OCI-LY1 (cell line): ENCODE results near the gene BTBD6.

Experiments used
- H2AFZ ChIP-seq: fragments of 200-600 bp; sonication (generic), shearing (Covaris generic); 2 replicates; pipeline ENCODE4 v1.6.0; 2014; ENCODE audit warnings: antibody characterized with exemption, mild to moderate bottlenecking, low read length
- H3F3A ChIP-seq: fragments of 200-600 bp; sonication (generic), shearing (Covaris generic); 2 replicates; pipeline ENCODE4 v1.6.0; 2014; ENCODE audit warnings: mild to moderate bottlenecking, antibody characterized with exemption, low read length, moderate library complexity; ENCODE audit not compliant: insufficient read depth
- H3K27ac ChIP-seq: fragments of 200-600 bp; sonication (generic); 2 replicates; pipeline ENCODE4 v1.5.1; 2014; ENCODE audit warnings: low read length, mixed run types, mild to moderate bottlenecking, low read depth; ENCODE audit not compliant: poor library complexity, severe bottlenecking
- H3K27me3 ChIP-seq: fragments of 200-600 bp; sonication (generic); 2 replicates; pipeline ENCODE4 v1.6.0; 2014; ENCODE audit warnings: antibody characterized with exemption, mild to moderate bottlenecking, low read length, moderate library complexity; ENCODE audit not compliant: insufficient read depth
- H3K36me3 ChIP-seq: fragments of 200-600 bp; sonication (generic); 2 replicates; pipeline ENCODE4 v1.6.1; 2014; ENCODE audit warnings: mild to moderate bottlenecking, antibody characterized with exemption, low read length, moderate library complexity, mixed read lengths; ENCODE audit not compliant: insufficient read depth
- H3K4me1 ChIP-seq: fragments of 200-600 bp; sonication (generic); 2 replicates; pipeline ENCODE4 v1.5.1; 2014; ENCODE audit warnings: mild to moderate bottlenecking, low read length, moderate library complexity; ENCODE audit not compliant: insufficient read depth, severe bottlenecking
- H3K4me2 ChIP-seq: fragments of 200-600 bp; sonication (generic), shearing (Covaris generic); 2 replicates; pipeline ENCODE4 v1.6.1; 2014; ENCODE audit warnings: low read length
- H3K4me3 ChIP-seq: fragments of 200-600 bp; sonication (generic); 2 replicates; pipeline ENCODE4 v1.5.1; 2014; ENCODE audit warnings: low read length, low read depth, mild to moderate bottlenecking, mixed read lengths; ENCODE audit not compliant: poor library complexity, severe bottlenecking
- H3K79me2 ChIP-seq: fragments of 200-600 bp; shearing (Covaris generic); 2 replicates; pipeline ENCODE4 v1.6.1; 2016; ENCODE audit warnings: mixed run types, low read length, mixed read lengths; ENCODE audit not compliant: insufficient read depth
- H3K9ac ChIP-seq: fragments of 200-600 bp; sonication (generic), shearing (Covaris generic); 2 replicates; pipeline ENCODE4 v1.6.1; 2014; ENCODE audit warnings: mild to moderate bottlenecking, low read length, mixed read lengths
- H3K9me2 ChIP-seq: fragments of 200-600 bp; sonication (generic), shearing (Covaris generic); 2 replicates; pipeline ENCODE4 v1.6.1; 2014; ENCODE audit warnings: low read depth, mild to moderate bottlenecking, low read length, mixed read lengths
- H3K9me3 ChIP-seq: fragments of 200-600 bp; shearing (Covaris generic); 2 replicates; pipeline ENCODE4 v1.6.1; 2014; ENCODE audit warnings: low read length, mixed read lengths
- H4K20me1 ChIP-seq: fragments of 200-600 bp; sonication (generic), shearing (Covaris generic); 2 replicates; pipeline ENCODE4 v1.6.0; 2016; ENCODE audit warnings: mild to moderate bottlenecking, low read length; ENCODE audit not compliant: insufficient read depth
- CTCF ChIP-seq: fragments of 200-600 bp; sonication (generic), shearing (Covaris generic); IDR thresholded peaks from 2 replicates; pipeline ENCODE4 v1.5.1; 2017; ENCODE audit warnings: mild to moderate bottlenecking, antibody characterized with exemption, low read length, moderate library complexity, mixed read lengths
- EZH2 ChIP-seq: fragments of 200-600 bp; sonication (generic), shearing (Covaris generic); IDR thresholded peaks from 2 replicates; pipeline ENCODE4 v1.8.0; 2017; ENCODE audit warnings: borderline replicate concordance, mixed run types, mild to moderate bottlenecking, antibody characterized with exemption, low read length, moderate library complexity, mixed read lengths

Gene BTBD6

GRCh38 chr14:105212541-105213300 is 35.6 kb upstream of the BTBD6 start:
- Histone ChIP-seq H3K27ac (no peak overlapping the region), H3K4me3 (no peak overlapping the region), H3K79me2 (no peaks in the 10 kb centered on the region), H3K9me3 (no peaks in the 10 kb centered on the region), H3K27me3 (no peaks in the 10 kb centered on the region), H3K9ac (no peak overlapping the region), H4K20me1 (no peaks in the 10 kb centered on the region), H3K36me3 (0 out of 2 replicates have a peak, but pooled peaks cover 3% of the 10 kb centered on the region), H2AFZ (no peak overlapping the region), H3K9me2 (no peaks in the 10 kb centered on the region), H3F3A (no peaks in the 10 kb centered on the region), H3K4me2 (no peak overlapping the region), H3K4me1 (no peaks in the 10 kb centered on the region)
- TF ChIP-seq EZH2 (no peak), CTCF (no peak)

DNA sequence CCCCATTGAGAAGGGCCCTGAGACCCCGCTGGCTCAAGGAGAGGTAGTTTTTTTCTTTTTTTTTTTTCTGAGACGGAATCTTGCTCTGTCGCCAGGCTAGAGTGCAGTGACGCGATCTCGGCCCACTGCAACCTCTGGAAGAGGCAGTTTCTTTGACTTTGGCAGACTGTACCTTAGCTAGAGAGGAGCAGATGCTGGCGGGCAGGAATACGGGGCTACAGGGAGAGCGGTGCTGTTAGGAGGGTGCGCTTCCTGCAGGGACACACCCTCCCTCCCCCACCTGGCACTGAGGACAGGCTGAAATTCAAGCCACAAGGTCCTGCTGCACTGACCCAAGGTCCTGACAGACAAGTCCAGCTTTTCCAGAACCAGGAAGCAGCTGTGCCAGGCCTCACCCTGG is 35.0 kb upstream of the BTBD6 start:
- no peaks in the 10 kb centered on the region for H3K4me1 ChIP-seq
- no peak overlapping the region for H3K4me2 ChIP-seq
- H2AFZ ChIP-seq, result no peak overlapping the region
- H3K9ac ChIP-seq, result no peak overlapping the region
- H3K4me3 ChIP-seq, result no peak overlapping the region
- H4K20me1 ChIP-seq, result no peaks in the 10 kb centered on the region
- no peaks in the 10 kb centered on the region for H3K27me3 ChIP-seq
- TF ChIP-seq EZH2, result no peak
- TF ChIP-seq CTCF, result no peak
- H3F3A ChIP-seq, result no peaks in the 10 kb centered on the region
- no peaks in the 10 kb centered on the region for H3K9me3 ChIP-seq
- 0 out of 2 replicates have a peak, but pooled peaks cover 3% of the 10 kb centered on the region for H3K36me3 ChIP-seq
- H3K9me2 ChIP-seq, result no peaks in the 10 kb centered on the region
- no peaks in the 10 kb centered on the region for H3K79me2 ChIP-seq
- H3K27ac ChIP-seq, result no peak overlapping the region

GRCh38 chr14:105214324-105214915 is 33.9 kb upstream of the BTBD6 start:
- no peak for TF ChIP-seq EZH2
- no peak for TF ChIP-seq CTCF
- Histone ChIP-seq H4K20me1 (no peaks in the 10 kb centered on the region), H3K4me2 (no peak overlapping the region), H3K9me2 (no peaks in the 10 kb centered on the region), H3F3A (no peaks in the 10 kb centered on the region), H3K9ac (no peak overlapping the region), H3K36me3 (0 out of 2 replicates have a peak, but pooled peaks cover 3% of the 10 kb centered on the region), H3K27me3 (no peaks in the 10 kb centered on the region), H2AFZ (no peak overlapping the region), H3K79me2 (no peaks in the 10 kb centered on the region), H3K4me3 (no peak overlapping the region), H3K4me1 (no peaks in the 10 kb centered on the region), H3K27ac (no peak overlapping the region), H3K9me3 (no peaks in the 10 kb centered on the region)
